Occipital lobe (tissue), 2 donors: ENCODE data around the gene MYOCD. TPM values are rescaled to one million over a fixed set of nuclear protein-coding genes. Genes with fewer than 3 reads are reported as not detected.

Experiments
- DNase-seq: peaks from one replicate; lab custom pipeline; 2025; lab: John Stamatoyannopoulos, UW
- total RNA-seq: library from RNA; depleted of rRNA; stranded (reverse); fragments of >200 nt; gene quantifications from one replicate; pipeline ENCODE4 v1.2.3, GENCODE V29; 2014

MYOCD gene
- total RNA-seq, 1 donor from 2014 or later, result 0.16 TPM

- DNase-seq, result no peak
Observed at GRCh38 chr17:12641084-12641483, 24.6 kb upstream of the MYOCD start.

- DNase-seq, result no peak
Observed at GRCh38 chr17:12642034-12642433, 23.7 kb upstream of the MYOCD start.

- DNase-seq, result no peak
Observed at GRCh38 chr17:12643822-12644221, 21.9 kb upstream of the MYOCD start.

- DNase-seq, result no peak
Observed at GRCh38 chr17:12644623-12645022, 21.1 kb upstream of the MYOCD start.

GRCh38 chr17:12646761-12647422, 18.8 kb upstream of the MYOCD start:
- no peak for DNase-seq

- no peak for DNase-seq
Observed at GRCh38 chr17:12648498-12648897, 17.2 kb upstream of the MYOCD start.

GRCh38 chr17:12655936-12656335, 9.8 kb upstream of the MYOCD start:
- DNase-seq, result no peak

- no peak for DNase-seq
Observed at GRCh38 chr17:12656354-12656753, 9.3 kb upstream of the MYOCD start.

- no peak for DNase-seq
Observed at GRCh38 chr17:12659500-12659899, 6.2 kb upstream of the MYOCD start.

GRCh38 chr17:12664252-12664651, 1.4 kb upstream of the MYOCD start:
- no peak for DNase-seq

GRCh38 chr17:12664894-12665262, 812 bp upstream of the MYOCD start:
- DNase-seq, result no peak

- no peak for DNase-seq
Observed at GRCh38 chr17:12666718-12667117, 1.0 kb downstream of the MYOCD start.

- no peak for DNase-seq
Observed at GRCh38 chr17:12667299-12667958, 1.7 kb downstream of the MYOCD start.

GRCh38 chr17:12671906-12672305, 6.2 kb downstream of the MYOCD start:
- no peak for DNase-seq

- no peak for DNase-seq
Observed at GRCh38 chr17:12672947-12673346, 7.3 kb downstream of the MYOCD start.

- no peak for DNase-seq
Observed at GRCh38 chr17:12673788-12674187, 8.1 kb downstream of the MYOCD start.

- no peak for DNase-seq
Observed at GRCh38 chr17:12680407-12680897, 14.8 kb downstream of the MYOCD start.

GRCh38 chr17:12680993-12681392, 15.3 kb downstream of the MYOCD start:
- no peak for DNase-seq

- no peak for DNase-seq
Observed at GRCh38 chr17:12683299-12683698, 17.6 kb downstream of the MYOCD start.

- no peak for DNase-seq
Observed at GRCh38 chr17:12686486-12686885, 20.8 kb downstream of the MYOCD start.

- DNase-seq, result no peak
Observed at GRCh38 chr17:12688382-12688781, 22.7 kb downstream of the MYOCD start.

GRCh38 chr17:12691173-12691572, 25.5 kb downstream of the MYOCD start:
- peak; percentile 11 for DNase-seq

- DNase-seq, result no peak
Observed at GRCh38 chr17:12693640-12694039, 27.9 kb downstream of the MYOCD start.
